ENCODE data around the gene KRT77. TPM values are rescaled to one million over a fixed set of nuclear protein-coding genes. Genes with fewer than 3 reads are reported as not detected.

The KRT77 gene
- total RNA-seq, 4 donors from 2014 or later = 122 to 659 (median 243) TPM

DNA sequence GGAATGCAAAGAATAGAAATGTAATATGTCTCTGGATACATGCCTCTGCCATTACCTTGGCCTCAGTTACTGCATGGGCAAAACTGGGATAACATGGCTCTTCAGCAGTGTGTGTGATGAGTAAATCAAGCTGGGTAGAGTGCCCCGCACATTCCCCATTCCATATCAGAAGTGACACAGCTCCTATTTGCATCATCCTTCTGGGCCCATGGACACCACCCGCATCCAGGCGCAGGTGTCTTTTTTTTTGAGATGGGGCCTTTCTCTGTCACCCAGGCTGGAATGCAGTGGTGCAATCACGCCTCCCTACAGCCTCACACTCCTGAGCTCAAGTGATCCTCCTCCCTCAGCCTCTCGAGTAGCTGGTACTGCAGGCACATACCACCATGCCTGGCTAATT lies 42.2 kb upstream of the KRT77 start:
- 73 to 84% methylated on average over 5 of the region's 5 CpGs for WGBS, 2 donors
- TF ChIP-seq, protein P1, sequence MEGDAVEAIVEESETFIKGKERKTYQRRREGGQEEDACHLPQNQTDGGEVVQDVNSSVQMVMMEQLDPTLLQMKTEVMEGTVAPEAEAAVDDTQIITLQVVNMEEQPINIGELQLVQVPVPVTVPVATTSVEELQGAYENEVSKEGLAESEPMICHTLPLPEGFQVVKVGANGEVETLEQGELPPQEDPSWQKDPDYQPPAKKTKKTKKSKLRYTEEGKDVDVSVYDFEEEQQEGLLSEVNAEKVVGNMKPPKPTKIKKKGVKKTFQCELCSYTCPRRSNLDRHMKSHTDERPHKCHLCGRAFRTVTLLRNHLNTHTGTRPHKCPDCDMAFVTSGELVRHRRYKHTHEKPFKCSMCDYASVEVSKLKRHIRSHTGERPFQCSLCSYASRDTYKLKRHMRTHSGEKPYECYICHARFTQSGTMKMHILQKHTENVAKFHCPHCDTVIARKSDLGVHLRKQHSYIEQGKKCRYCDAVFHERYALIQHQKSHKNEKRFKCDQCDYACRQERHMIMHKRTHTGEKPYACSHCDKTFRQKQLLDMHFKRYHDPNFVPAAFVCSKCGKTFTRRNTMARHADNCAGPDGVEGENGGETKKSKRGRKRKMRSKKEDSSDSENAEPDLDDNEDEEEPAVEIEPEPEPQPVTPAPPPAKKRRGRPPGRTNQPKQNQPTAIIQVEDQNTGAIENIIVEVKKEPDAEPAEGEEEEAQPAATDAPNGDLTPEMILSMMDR (IDR thresholded peaks at IDR 0.05) = no peak
- no peak for TF ChIP-seq POLR2A (IDR thresholded peaks at IDR 0.05)
- intact Hi-C loops (cut with DNase I; ENCODE audit: low total_unique reads) = no loop called here

DNA sequence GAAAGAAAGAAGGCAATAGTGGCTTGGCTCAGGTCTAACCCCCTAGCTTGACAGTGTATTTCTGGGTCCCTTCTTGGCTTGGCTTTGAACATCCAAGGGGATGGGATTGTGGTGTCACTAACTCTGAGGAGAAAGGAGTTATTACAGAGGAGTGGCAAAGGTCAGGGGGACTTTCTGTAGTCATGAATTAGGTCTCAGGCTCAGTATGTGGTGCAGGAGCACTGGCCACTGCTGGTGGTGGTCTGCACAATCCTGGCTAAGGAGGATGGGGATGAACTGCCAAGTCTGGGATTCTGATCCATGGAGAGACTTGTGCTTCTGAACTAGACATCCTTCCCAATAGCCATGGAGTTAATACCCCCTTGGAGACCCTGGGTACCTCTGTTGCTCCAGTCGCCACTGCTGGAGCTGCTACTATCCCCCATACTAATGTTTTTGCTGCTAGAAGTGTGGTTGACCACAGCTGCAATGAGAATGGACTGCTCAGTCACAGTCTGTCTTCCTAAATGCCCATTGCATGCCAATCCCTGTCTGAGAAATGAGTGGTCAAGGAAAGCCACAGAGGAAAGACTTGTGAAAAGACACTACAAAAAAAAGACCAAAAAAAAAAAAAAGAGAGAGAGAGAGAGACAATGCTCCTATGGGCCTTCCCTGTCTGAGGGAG lies 41.3 kb upstream of the KRT77 start:
- H3K4me3 ChIP-seq (ENCODE audit: low read depth, poor library complexity, severe bottlenecking) = no peak overlapping the region
- TF ChIP-seq, protein P1 (IDR thresholded peaks at IDR 0.05) = no peak
- no peak for TF ChIP-seq POLR2A (IDR thresholded peaks at IDR 0.05)
- DNase-seq (ENCODE audit: low spot score in 2 of 2) = peak in 1 of 2 donors; percentile 52
- 64 to 67% methylated on average over 1 of the region's 1 CpG for WGBS, 2 donors
- intact Hi-C loops (cut with DNase I; ENCODE audit: low total_unique reads) = no loop called here

More for the DNA sequence above, 42.2 kb upstream of the KRT77 start:
- H3K4me3 ChIP-seq (ENCODE audit: low read depth, poor library complexity, severe bottlenecking) = no peak overlapping the region
- DNase-seq (ENCODE audit: low spot score in 2 of 2) = peak in 1 of 2 donors; percentile 17

DNA sequence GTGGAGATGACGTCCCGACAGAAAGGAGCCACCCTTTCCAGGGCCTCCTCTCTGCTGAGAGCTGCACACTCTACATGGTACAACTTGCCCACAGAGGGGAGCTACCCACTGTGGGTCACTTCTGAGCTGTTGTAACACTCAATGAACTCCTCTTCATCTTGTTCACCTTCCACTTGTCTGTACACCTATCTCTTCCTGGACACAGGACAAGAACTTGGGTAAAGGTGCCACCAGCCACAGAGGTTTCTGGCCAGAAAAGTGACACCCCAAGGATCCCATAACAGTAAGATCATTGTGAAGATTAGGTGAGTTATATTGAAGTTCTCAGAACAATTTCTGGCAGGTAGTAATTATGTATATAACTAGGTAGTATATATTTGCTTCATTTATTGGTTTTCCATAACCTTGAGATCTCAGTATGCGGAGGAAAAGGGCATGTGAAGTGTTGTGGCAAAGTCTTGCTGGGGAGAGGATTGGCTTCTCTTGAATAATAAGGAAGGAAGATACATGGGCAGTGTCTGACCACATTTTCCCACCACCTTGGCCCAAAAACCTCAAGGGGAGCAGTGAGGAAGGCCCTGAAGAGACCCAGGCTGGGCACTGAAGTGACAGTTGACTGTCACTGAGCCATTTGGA lies 39.6 kb upstream of the KRT77 start:
- intact Hi-C loops (cut with DNase I; ENCODE audit: low total_unique reads) = no loop called here
- 76 to 90% methylated on average over 2 to 3 of the region's 3 CpGs for whole genome bisulfite sequencing, 2 donors
- TF ChIP-seq, protein P1 (IDR thresholded peaks at IDR 0.05) = no peak
- no peak for TF ChIP-seq POLR2A (IDR thresholded peaks at IDR 0.05)
- no peak overlapping the region for H3K4me3 ChIP-seq (ENCODE audit: low read depth, poor library complexity, severe bottlenecking)
- peak in 1 of 2 donors; percentile 20 for DNase-seq (ENCODE audit: low spot score in 2 of 2)

DNA sequence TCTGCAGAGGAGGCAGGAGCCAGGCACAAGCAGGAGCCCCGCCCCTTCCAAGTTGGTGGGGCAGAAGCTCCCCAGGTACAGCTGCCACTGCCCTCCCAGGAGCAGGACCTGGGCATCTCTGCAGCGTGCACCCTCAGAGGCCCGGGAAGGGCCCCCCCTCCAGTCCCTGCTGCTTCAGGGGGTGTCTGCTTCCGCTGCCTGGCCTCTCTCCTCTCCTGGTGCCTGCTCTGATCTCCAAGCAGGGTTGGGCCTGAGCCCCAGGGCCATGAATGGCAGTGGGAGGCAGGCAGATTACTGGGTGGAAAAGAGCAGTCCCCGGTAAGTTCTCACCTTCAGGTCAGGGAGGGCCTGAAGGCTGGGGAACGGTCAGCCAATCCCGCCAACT lies 38.9 kb upstream of the KRT77 start:
- intact Hi-C loops (cut with DNase I; ENCODE audit: low total_unique reads) = no loop called here
- 81 to 82% methylated on average over 3 to 6 of the region's 7 CpGs for WGBS, 2 donors
- H3K4me3 ChIP-seq (ENCODE audit: low read depth, poor library complexity, severe bottlenecking) = no peak overlapping the region
- DNase-seq (ENCODE audit: low spot score in 2 of 2) = peak in 1 of 2 donors; percentile 64
- no peak for TF ChIP-seq POLR2A (IDR thresholded peaks at IDR 0.05)
- TF ChIP-seq, protein P1 (IDR thresholded peaks at IDR 0.05) = no peak

DNA sequence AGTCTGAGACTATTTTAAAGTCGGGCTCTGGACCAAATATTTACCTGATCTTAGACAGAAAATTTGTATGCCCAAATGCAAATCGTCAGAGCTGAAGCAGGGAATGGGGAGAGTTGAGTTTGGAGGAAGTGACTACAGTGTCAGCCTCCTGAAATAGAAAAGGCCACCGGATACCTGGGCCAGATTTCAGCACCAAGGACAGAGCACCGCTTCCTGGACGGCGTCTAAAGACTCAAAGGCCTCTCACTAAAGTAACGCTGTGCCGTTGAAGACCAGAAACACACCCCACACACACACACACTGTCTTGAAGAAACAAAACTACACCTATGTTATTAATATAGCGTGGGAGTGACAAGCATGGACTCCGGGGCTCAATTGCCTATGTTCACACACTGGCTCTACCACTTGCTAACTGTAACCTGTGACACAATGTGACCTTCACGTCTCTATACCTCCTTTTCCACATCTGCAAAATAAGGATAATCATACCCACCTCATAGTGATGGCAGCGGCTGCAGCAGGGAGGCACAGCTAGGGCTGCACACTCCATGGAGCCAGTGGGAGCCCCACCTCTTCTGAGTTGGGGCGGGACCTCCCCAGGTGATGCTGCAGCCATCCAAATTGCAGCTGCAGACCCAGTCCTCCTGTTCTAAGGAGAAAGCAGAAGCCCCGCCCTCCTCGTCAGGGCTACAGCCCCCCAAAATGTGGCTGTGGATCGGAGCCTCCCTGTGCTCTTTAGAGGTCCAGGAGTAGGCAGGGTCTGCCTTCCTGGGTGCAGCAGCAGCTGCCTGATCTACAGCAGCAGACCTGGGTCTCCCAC lies 38.3 kb upstream of the KRT77 start:
- DNase-seq (ENCODE audit: low spot score in 2 of 2) = peak; percentile 27 to 80
- intact Hi-C loops (cut with DNase I; ENCODE audit: low total_unique reads) = no loop called here
- no peak for TF ChIP-seq POLR2A (IDR thresholded peaks at IDR 0.05)
- TF ChIP-seq, protein P1 (IDR thresholded peaks at IDR 0.05) = no peak
- 15 to 20% methylated on average over 16 of the region's 16 CpGs for WGBS, 2 donors
- H3K4me3 ChIP-seq (ENCODE audit: low read depth, poor library complexity, severe bottlenecking) = no peak overlapping the region

All from lower leg skin (tissue), 4 donors.